IPS-18c (cell line): ENCODE data around the gene VEZF1.
"Not testable (repeated sequence)": the region's sequence is repeated elsewhere in the genome, so short reads cannot be mapped to it uniquely, and the experiment has no call there.

Experiments used
- H3K4me3 ChIP-seq: 2 replicates; pipeline ENCODE4 v1.7.0; 2013; ENCODE audit warnings: low read depth, mild to moderate bottlenecking, low read length, moderate library complexity; ENCODE audit not compliant: insufficient read depth
- H3K9me3 ChIP-seq: one replicate; pipeline ENCODE4 v1.6.1; 2013; ENCODE audit warnings: mild to moderate bottlenecking, low read length, moderate library complexity; ENCODE audit not compliant: control insufficient read depth, insufficient read depth

The VEZF1 gene

DNA sequence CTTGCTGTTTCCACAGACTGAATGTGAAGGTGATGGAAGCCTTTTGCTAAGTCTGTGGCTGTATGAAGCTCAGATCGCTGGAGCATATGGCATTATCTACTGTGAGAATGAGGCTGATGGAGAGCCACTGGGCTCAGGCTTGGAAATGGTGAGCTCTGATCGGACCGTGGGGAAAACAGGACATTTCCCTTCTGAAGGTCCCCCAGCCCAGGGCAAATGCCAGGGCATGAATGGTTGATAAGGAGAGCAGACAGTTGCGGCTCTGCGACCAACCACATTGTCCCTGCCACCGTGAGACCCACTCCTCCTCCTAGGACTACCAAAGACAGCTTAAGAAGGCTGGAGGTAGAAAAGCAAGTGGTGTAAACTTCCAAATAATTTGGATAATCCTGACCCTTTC lies 28.1 kb downstream of the VEZF1 start:
- Histone ChIP-seq H3K4me3 (no peak overlapping the region), H3K9me3 (no peaks in the 10 kb centered on the region)

DNA sequence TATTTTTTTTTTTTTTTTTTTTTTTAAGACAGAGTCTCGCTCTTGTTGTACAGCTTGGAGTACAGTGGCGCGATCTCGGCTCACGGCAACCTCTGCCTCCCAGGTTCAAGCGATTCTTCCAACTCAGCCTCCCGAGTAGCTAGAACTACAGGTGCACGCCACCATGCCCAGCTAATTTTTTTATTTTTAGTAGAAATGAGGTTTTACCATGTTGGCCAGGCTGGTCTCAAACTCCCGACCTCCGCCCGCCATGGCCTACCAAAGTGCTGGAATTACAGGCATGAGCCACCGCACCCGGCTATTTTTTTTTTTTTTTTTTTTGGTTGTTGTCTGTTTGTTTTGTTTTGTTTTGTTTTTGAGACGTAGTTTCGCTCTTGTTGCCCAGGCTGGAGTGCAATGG lies 29.7 kb downstream of the VEZF1 start:
- H3K4me3 ChIP-seq, H3K9me3 ChIP-seq: not testable (repeated sequence)

GRCh38 chr17:57957886-57958285 lies 30.2 kb downstream of the VEZF1 start:
- H3K9me3 ChIP-seq = no peaks in the 10 kb centered on the region
- H3K4me3 ChIP-seq = no peak overlapping the region

- Histone ChIP-seq H3K9me3 (no peaks in the 10 kb centered on the region), H3K4me3 (no peak overlapping the region)
Measured at GRCh38 chr17:57957120-57957850, 30.8 kb downstream of the VEZF1 start.

- Histone ChIP-seq H3K4me3 (peak overlapping the region; percentile 55), H3K9me3 (no peaks in the 10 kb centered on the region)
Measured at GRCh38 chr17:57956291-57957119, 31.5 kb downstream of the VEZF1 start.

DNA sequence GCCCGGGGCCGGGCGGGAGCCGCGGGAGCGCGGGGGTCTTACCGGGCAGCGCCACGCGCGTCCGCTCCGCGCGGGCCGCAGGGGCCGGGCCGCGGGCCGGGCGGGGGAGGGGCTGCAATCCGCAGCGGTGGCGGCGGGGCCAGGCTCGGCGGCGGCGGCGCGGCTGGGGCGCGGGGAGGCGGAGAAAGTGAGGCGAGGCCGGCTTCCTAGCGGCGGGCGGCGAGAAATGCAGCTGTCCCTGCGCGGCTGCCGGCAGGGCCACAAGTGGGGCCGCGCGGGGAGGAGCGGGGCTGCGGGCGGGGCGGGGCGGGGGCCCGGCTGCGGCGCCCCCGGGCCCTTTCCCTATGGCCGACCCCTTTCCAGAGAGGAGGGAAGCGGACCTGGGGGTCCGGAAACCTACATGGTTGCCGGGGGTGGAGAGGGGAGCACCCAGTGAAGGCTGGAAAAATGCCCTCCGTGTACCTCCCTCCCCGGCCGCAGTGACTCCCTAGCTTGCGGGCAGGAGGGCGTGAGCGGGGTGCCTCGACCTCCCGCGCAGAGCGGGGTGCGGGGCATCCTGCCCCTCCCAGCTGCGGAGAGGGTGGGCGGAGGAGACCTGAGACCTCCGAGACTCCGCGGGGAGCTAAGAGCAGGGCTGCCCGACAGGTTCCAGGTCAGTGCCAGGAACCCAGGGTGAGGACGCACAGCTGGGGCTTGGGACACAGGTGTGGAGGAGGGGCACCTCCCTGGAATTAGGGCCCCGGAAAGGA lies 32.7 kb downstream of the VEZF1 start, which contains the start of gene CUEDC1:
Gene CUEDC1, minus strand, starts transcription at position 230 of the 749 bp plus-strand sequence. CDS start 69,848 bp downstream, outside the sequence.
- peak within 1 kb of the TSS; percentile 62 for H3K4me3 ChIP-seq

GRCh38 chr17:57954397-57955182 lies 33.5 kb downstream of the VEZF1 start:
- Histone ChIP-seq H3K9me3 (no peaks in the 10 kb centered on the region), H3K4me3 (peak overlapping the region; percentile 62)

More for the DNA sequence above, 32.7 kb downstream of the VEZF1 start, which contains the start of gene CUEDC1:
- H3K9me3 ChIP-seq = no peaks in the 10 kb centered on the region

DNA sequence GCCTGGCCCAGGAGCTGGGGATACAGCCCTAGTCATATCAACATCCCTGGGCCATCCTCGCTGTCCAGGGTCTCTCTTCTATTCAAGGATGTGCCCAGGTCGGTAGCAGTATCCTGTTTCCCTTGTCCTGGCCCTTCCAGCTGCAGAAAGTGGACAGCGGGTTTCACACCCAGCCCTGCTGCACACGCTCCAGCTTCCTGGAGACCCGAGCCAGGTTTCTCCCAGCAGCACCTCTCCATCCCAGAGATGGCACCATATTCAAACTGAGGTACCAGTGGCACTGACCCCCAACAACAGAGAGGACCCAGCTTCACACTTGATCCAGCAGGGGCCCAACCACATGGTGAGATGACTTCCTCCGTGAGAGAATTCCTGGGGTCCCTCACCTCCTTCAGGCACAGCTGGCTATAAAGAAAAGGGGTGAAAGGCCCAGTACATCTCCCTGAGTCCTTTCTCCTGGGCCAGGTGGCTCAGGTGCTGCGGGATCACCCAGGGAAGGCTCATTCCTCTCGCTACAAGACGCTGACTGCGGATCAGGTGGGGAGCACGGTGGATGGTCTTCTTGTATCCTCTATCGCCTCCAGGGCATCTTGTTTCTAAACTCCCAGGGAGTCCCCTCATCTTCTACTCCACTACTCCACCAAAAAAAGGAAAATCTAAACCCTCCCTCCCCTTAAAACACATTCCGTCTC lies 34.2 kb downstream of the VEZF1 start:
- H3K9me3 ChIP-seq = no peaks in the 10 kb centered on the region
- peak overlapping the region; percentile 62; the same call in 1 of the 2 replicates for H3K4me3 ChIP-seq

- no peak overlapping the region for H3K4me3 ChIP-seq
- no peaks in the 10 kb centered on the region for H3K9me3 ChIP-seq
Measured at GRCh38 chr17:57953219-57953618, 34.8 kb downstream of the VEZF1 start.

DNA sequence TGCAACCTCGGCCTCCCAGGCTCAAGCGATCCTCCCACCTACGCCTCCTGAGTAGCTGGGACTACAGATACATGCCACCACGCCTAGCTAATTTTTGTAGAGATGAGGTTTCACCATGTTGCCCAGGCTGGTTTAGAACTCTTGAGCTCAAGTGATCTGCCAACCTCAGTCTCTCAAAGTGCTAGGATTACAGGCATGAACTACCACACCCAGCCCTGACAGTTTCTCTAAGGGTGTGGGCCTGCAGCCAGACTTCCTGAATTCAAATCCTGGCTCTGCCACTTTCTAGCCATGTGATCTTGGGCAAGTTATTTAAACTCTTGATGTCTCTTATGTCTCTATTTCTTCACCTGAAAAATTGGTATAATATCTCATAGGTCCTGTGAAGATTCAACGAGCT lies 38.4 kb downstream of the VEZF1 start:
- H3K9me3 ChIP-seq = no peaks in the 10 kb centered on the region
- no peak overlapping the region for H3K4me3 ChIP-seq

- H3K9me3 ChIP-seq = no peaks in the 10 kb centered on the region
- H3K4me3 ChIP-seq = no peak overlapping the region
Measured at GRCh38 chr17:57948555-57949420, 39.3 kb downstream of the VEZF1 start.

- Histone ChIP-seq H3K9me3 (no peaks in the 10 kb centered on the region), H3K4me3 (no peak overlapping the region)
Measured at GRCh38 chr17:57948169-57948554, 39.9 kb downstream of the VEZF1 start.

DNA sequence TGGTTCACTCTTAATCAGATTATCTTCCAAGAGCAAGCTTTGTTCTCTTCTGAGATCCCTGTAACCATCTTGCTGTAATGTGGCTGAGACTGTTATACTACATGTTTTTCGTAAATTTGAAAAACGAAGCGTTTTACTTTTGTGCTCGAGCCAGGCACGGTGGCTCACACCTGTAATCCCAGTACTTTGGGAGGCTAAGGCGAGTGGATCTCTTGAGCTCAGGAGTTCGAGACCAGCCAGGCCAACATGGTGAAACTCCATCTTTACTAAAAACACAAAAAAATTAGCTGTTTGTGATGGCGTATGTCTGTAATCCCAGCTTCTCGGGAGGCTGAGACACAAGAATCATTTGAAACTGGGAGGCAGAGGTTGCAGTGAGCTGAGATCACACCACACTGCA lies 40.7 kb downstream of the VEZF1 start:
- H3K4me3 ChIP-seq = no peak overlapping the region

DNA sequence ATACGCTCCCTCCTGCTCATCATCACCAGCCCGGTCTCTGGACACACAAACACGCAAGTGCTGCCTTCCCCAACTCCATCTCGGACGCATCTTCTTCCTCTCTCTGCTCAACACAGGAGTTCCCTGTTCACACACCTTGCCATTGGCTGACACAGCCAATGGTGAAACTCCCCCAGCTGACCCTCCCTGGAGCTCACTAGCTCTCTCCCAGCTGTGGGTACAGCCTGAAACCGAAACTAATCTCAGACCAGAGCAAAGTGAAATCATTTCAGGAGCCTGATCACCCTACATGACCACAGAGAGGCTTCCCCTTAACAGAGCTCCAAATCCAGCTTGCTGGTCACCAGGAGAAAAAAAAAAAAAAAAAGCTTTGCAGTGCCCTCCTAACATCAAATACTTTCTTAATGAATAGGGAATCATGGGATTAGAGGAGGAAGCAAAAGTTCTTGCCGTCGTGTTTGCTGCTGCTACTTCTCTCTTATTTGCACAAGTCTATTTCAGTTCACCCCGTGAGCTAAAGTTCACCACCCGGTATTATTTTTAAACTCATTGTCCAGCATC lies 41.2 kb downstream of the VEZF1 start:
- no peak overlapping the region for H3K4me3 ChIP-seq
- H3K9me3 ChIP-seq = no peaks in the 10 kb centered on the region

More for the DNA sequence above, 40.7 kb downstream of the VEZF1 start:
- H3K9me3 ChIP-seq = no peaks in the 10 kb centered on the region
